Measurements from ENCODE around the gene COQ8A.
"Not testable (repeated sequence)": the region's sequence is repeated elsewhere in the genome, so short reads cannot be mapped to it uniquely, and the experiment has no call there.

Gene COQ8A

GRCh38 chr1:226921504-226921903 lies 18.6 kb upstream of the COQ8A start:
- no peak for TF ChIP-seq SUZ12 (IDR thresholded peaks at IDR 0.05; ENCODE audit: extremely low read depth, insufficient read depth, insufficient read length)
- no peak for TF ChIP-seq YY1 (IDR thresholded peaks at IDR 0.05; ENCODE audit: insufficient read depth, insufficient read length)
- TF ChIP-seq ZNF274 (IDR thresholded peaks at IDR 0.05; ENCODE audit: low read depth, low read length): no peak
- Histone ChIP-seq H3K9me3 (ENCODE audit: insufficient read depth, low read length) (no peaks in the 10 kb centered on the region), H3K9ac (ENCODE audit: insufficient read length, low read depth) (no peak overlapping the region), H3K4me3 (ENCODE audit: insufficient read length, low read depth) (no peak overlapping the region), H3K4me1 (ENCODE audit: insufficient read depth, insufficient read length) (no peaks in the 10 kb centered on the region), H3K27me3 (ENCODE audit: insufficient read depth, insufficient read length) (no peaks in the 10 kb centered on the region), H3K36me3 (ENCODE audit: insufficient read depth, insufficient read length, low read length) (peaks cover 34% of the 10 kb centered on the region)
- DNase-seq (ENCODE audit: low read depth, low spot score): no peak

- not testable (repeated sequence) for H3K9me3 ChIP-seq (ENCODE audit: insufficient read depth, low read length); DNase-seq (ENCODE audit: low read depth, low spot score); H3K27me3 ChIP-seq (ENCODE audit: insufficient read depth, insufficient read length); H3K4me3 ChIP-seq (ENCODE audit: insufficient read length, low read depth); H3K4me1 ChIP-seq (ENCODE audit: insufficient read depth, insufficient read length); H3K36me3 ChIP-seq (ENCODE audit: insufficient read depth, insufficient read length, low read length); H3K9ac ChIP-seq (ENCODE audit: insufficient read length, low read depth)
Observed at GRCh38 chr1:226929260-226930111, 10.6 kb upstream of the COQ8A start.

- Histone ChIP-seq H3K27me3 (ENCODE audit: insufficient read depth, insufficient read length) (no peaks in the 10 kb centered on the region), H3K4me1 (ENCODE audit: insufficient read depth, insufficient read length) (no peaks in the 10 kb centered on the region), H3K9me3 (ENCODE audit: insufficient read depth, low read length) (peaks cover 10% of the 10 kb centered on the region; the same call in 1 of the 2 replicates), H3K4me3 (ENCODE audit: insufficient read length, low read depth) (no peak overlapping the region), H3K36me3 (ENCODE audit: insufficient read depth, insufficient read length, low read length) (no peaks in the 10 kb centered on the region), H3K9ac (ENCODE audit: insufficient read length, low read depth) (no peak overlapping the region)
- no peak for DNase-seq (ENCODE audit: low read depth, low spot score)
- TF ChIP-seq YY1 (IDR thresholded peaks at IDR 0.05; ENCODE audit: insufficient read depth, insufficient read length) (no peak), ZNF274 (IDR thresholded peaks at IDR 0.05; ENCODE audit: low read depth, low read length) (no peak), SUZ12 (IDR thresholded peaks at IDR 0.05; ENCODE audit: extremely low read depth, insufficient read depth, insufficient read length) (no peak)
Observed at GRCh38 chr1:226934483-226935237, 5.4 kb upstream of the COQ8A start.

- Histone ChIP-seq H3K4me3 (ENCODE audit: insufficient read length, low read depth) (no peak overlapping the region), H3K27me3 (ENCODE audit: insufficient read depth, insufficient read length) (peaks cover 12% of the 10 kb centered on the region), H3K9me3 (ENCODE audit: insufficient read depth, low read length) (peaks cover 10% of the 10 kb centered on the region; the same call in 1 of the 2 replicates), H3K4me1 (ENCODE audit: insufficient read depth, insufficient read length) (peaks cover 10% of the 10 kb centered on the region), H3K9ac (ENCODE audit: insufficient read length, low read depth) (no peak overlapping the region), H3K36me3 (ENCODE audit: insufficient read depth, insufficient read length, low read length) (no peaks in the 10 kb centered on the region)
- TF ChIP-seq YY1 (IDR thresholded peaks at IDR 0.05; ENCODE audit: insufficient read depth, insufficient read length) (no peak), SUZ12 (IDR thresholded peaks at IDR 0.05; ENCODE audit: extremely low read depth, insufficient read depth, insufficient read length) (no peak), ZNF274 (IDR thresholded peaks at IDR 0.05; ENCODE audit: low read depth, low read length) (no peak)
- DNase-seq (ENCODE audit: low read depth, low spot score): no peak
Observed at GRCh38 chr1:226937940-226938725, 2.0 kb upstream of the COQ8A start.

GRCh38 chr1:226938903-226939437 lies 1.1 kb upstream of the COQ8A start:
- peak overlapping the region; percentile 98 for H3K9ac ChIP-seq (ENCODE audit: insufficient read length, low read depth)
- peak overlapping the region; percentile 87 for H3K4me3 ChIP-seq (ENCODE audit: insufficient read length, low read depth)
- H3K36me3 ChIP-seq (ENCODE audit: insufficient read depth, insufficient read length, low read length): no peaks in the 10 kb centered on the region
- peaks cover 10% of the 10 kb centered on the region for H3K4me1 ChIP-seq (ENCODE audit: insufficient read depth, insufficient read length)
- H3K27me3 ChIP-seq (ENCODE audit: insufficient read depth, insufficient read length): peaks cover 12% of the 10 kb centered on the region
- DNase-seq (ENCODE audit: low read depth, low spot score): no peak
- TF ChIP-seq SUZ12 (IDR thresholded peaks at IDR 0.05; ENCODE audit: extremely low read depth, insufficient read depth, insufficient read length) (no peak), YY1 (IDR thresholded peaks at IDR 0.05; ENCODE audit: insufficient read depth, insufficient read length) (no peak), ZNF274 (IDR thresholded peaks at IDR 0.05; ENCODE audit: low read depth, low read length) (no peak)
- peaks cover 6% of the 10 kb centered on the region; the same call in 1 of the 2 replicates for H3K9me3 ChIP-seq (ENCODE audit: insufficient read depth, low read length)

- TF ChIP-seq ZNF274 (IDR thresholded peaks at IDR 0.05; ENCODE audit: low read depth, low read length) (no peak), SUZ12 (IDR thresholded peaks at IDR 0.05; ENCODE audit: extremely low read depth, insufficient read depth, insufficient read length) (no peak), YY1 (IDR thresholded peaks at IDR 0.05; ENCODE audit: insufficient read depth, insufficient read length) (no peak)
- H3K9ac ChIP-seq (ENCODE audit: insufficient read length, low read depth): peak overlapping the region; percentile 98
- peaks cover 12% of the 10 kb centered on the region for H3K27me3 ChIP-seq (ENCODE audit: insufficient read depth, insufficient read length)
- peaks cover 10% of the 10 kb centered on the region for H3K4me1 ChIP-seq (ENCODE audit: insufficient read depth, insufficient read length)
- DNase-seq (ENCODE audit: low read depth, low spot score): peak; percentile 30
- no peaks in the 10 kb centered on the region for H3K36me3 ChIP-seq (ENCODE audit: insufficient read depth, insufficient read length, low read length)
- H3K9me3 ChIP-seq (ENCODE audit: insufficient read depth, low read length): peaks cover under 1% of the 10 kb centered on the region; the same call in 1 of the 2 replicates
- H3K4me3 ChIP-seq (ENCODE audit: insufficient read length, low read depth): peak overlapping the region; percentile 87
Observed at GRCh38 chr1:226939438-226940028, 561 bp upstream of the COQ8A start.
